Measurements from ENCODE around the gene MLPH.

DNA sequence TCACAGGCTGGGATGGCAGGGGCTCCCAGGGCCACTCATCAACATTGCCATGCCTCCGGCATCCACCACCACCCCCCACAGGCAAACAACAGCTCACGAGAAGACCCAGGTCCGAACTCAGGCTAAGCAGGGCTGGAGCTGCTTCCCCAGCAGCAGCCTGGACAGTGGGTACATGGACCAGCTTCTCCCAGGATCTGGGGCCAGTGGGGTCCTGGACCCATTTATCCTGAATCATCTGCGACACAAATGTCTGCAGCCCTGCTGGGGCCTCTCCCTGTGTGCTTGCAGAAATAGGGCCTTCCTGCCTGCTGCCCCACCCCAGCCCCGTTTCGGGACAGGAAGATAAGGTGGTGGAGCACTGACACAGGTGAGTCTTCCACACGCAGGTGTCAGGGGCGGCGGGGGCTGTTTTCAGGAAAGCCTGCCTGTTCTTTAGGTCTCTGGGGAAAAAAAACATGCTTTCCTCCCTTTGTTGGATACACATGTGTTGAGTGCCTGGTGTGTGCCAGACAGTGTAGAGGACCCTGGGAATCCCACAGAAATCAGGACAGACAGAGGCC is 83.8 kb downstream of the MLPH start:
- TF ChIP-seq CTCF (IDR thresholded peaks at IDR 0.05; ENCODE audit: low read depth, low read length, poor library complexity, severe bottlenecking) (no peak), EZH2phosphoT487 (IDR thresholded peaks at IDR 0.05; ENCODE audit: borderline replicate concordance, low read length) (no peak)
